Measurements from ENCODE around the gene THEMIS. TPM values are rescaled to one million over a fixed set of nuclear protein-coding genes. Genes with fewer than 3 reads are reported as not detected.

Gene THEMIS
- total RNA-seq, 1 donor from 2014 or later: 5.6 TPM

- Histone ChIP-seq H3K27ac (no peak overlapping the region), H3K9me3 (no peaks in the 10 kb centered on the region), H3K4me3 (no peak overlapping the region), H3K36me3 (no peaks in the 10 kb centered on the region), H3K4me1 (no peaks in the 10 kb centered on the region), H3K27me3 (no peaks in the 10 kb centered on the region)
- no peak for DNase-seq (ENCODE audit: extremely low spot score in 2 of 2)
- no peak for TF ChIP-seq POLR2AphosphoS5 (IDR thresholded peaks at IDR 0.05; ENCODE audit: insufficient read depth in 1 of 2, low read depth in 1 of 2)
- TF ChIP-seq POLR2A (IDR thresholded peaks at IDR 0.05): no peak
- TF ChIP-seq CTCF (IDR thresholded peaks at IDR 0.05): no peak
- intact Hi-C loops (cut with DNase I): no loop called here
Measured at GRCh38 chr6:127865108-127865507, 35.8 kb downstream of the THEMIS start.

GRCh38 chr6:127864701-127865100 lies 36.2 kb downstream of the THEMIS start:
- H3K36me3 ChIP-seq: no peaks in the 10 kb centered on the region
- no peaks in the 10 kb centered on the region for H3K9me3 ChIP-seq
- DNase-seq (ENCODE audit: extremely low spot score in 2 of 2): no peak
- no peak overlapping the region for H3K27ac ChIP-seq
- no peak overlapping the region for H3K4me3 ChIP-seq
- no peaks in the 10 kb centered on the region for H3K4me1 ChIP-seq
- intact Hi-C loops (cut with DNase I): no loop called here
- H3K27me3 ChIP-seq: no peaks in the 10 kb centered on the region
- TF ChIP-seq POLR2AphosphoS5 (IDR thresholded peaks at IDR 0.05; ENCODE audit: insufficient read depth in 1 of 2, low read depth in 1 of 2) (no peak), CTCF (IDR thresholded peaks at IDR 0.05) (no peak), POLR2A (IDR thresholded peaks at IDR 0.05) (no peak)

GRCh38 chr6:127860723-127861122 lies 40.1 kb downstream of the THEMIS start:
- intact Hi-C loops (cut with DNase I): no loop called here
- no peaks in the 10 kb centered on the region for H3K27me3 ChIP-seq
- TF ChIP-seq CTCF (IDR thresholded peaks at IDR 0.05) (no peak), POLR2A (IDR thresholded peaks at IDR 0.05) (no peak), POLR2AphosphoS5 (IDR thresholded peaks at IDR 0.05; ENCODE audit: insufficient read depth in 1 of 2, low read depth in 1 of 2) (no peak)
- no peak for DNase-seq (ENCODE audit: extremely low spot score in 2 of 2)
- H3K4me1 ChIP-seq: no peaks in the 10 kb centered on the region
- no peaks in the 10 kb centered on the region for H3K36me3 ChIP-seq
- no peak overlapping the region for H3K27ac ChIP-seq
- H3K9me3 ChIP-seq: no peaks in the 10 kb centered on the region
- no peak overlapping the region for H3K4me3 ChIP-seq

GRCh38 chr6:127859956-127860355 lies 40.9 kb downstream of the THEMIS start:
- Histone ChIP-seq H3K9me3 (no peaks in the 10 kb centered on the region), H3K27me3 (no peaks in the 10 kb centered on the region), H3K36me3 (no peaks in the 10 kb centered on the region), H3K4me3 (no peak overlapping the region), H3K4me1 (no peaks in the 10 kb centered on the region), H3K27ac (no peak overlapping the region)
- DNase-seq (ENCODE audit: extremely low spot score in 2 of 2): no peak
- no peak for TF ChIP-seq POLR2AphosphoS5 (IDR thresholded peaks at IDR 0.05; ENCODE audit: insufficient read depth in 1 of 2, low read depth in 1 of 2)
- TF ChIP-seq POLR2A (IDR thresholded peaks at IDR 0.05): no peak
- intact Hi-C loops (cut with DNase I): no loop called here

- Histone ChIP-seq H3K4me3 (no peak overlapping the region), H3K9me3 (no peaks in the 10 kb centered on the region), H3K36me3 (no peaks in the 10 kb centered on the region), H3K27me3 (no peaks in the 10 kb centered on the region), H3K27ac (no peak overlapping the region), H3K4me1 (no peaks in the 10 kb centered on the region)
- no peak for TF ChIP-seq POLR2A (IDR thresholded peaks at IDR 0.05)
- no peak for TF ChIP-seq POLR2AphosphoS5 (IDR thresholded peaks at IDR 0.05; ENCODE audit: insufficient read depth in 1 of 2, low read depth in 1 of 2)
- TF ChIP-seq CTCF (IDR thresholded peaks at IDR 0.05): no peak
- no peak for DNase-seq (ENCODE audit: extremely low spot score in 2 of 2)
- intact Hi-C loops (cut with DNase I): no loop called here
Measured at GRCh38 chr6:127858727-127859391, 42.0 kb downstream of the THEMIS start.
